Peyer's patch (tissue), 4 donors: Measurements from ENCODE around the gene DNAJB12. TPM values are rescaled to one million over a fixed set of nuclear protein-coding genes. Genes with fewer than 3 reads are reported as not detected.

Experiments
- DNase-seq, 3 donors: peaks; one replicate each; pipeline ENCODE4 v3.0.0-alpha.2; 2017 to 2019
- H3K27ac ChIP-seq, 4 donors: fragments of 200-600 bp; sonication (generic); one replicate each; pipeline ENCODE4 v1.5.1; 2016 to 2019
- H3K27me3 ChIP-seq, 2 donors: fragments of 200-600 bp; sonication (generic); one replicate each; pipeline ENCODE4 v1.5.1; 2019
- H3K36me3 ChIP-seq, 3 donors: fragments of 200-600 bp; sonication (generic); one replicate each; pipeline ENCODE4 v1.5.1; 2016 to 2019
- H3K4me1 ChIP-seq, 4 donors: fragments of 200-600 bp; sonication (generic); one replicate each; pipeline ENCODE4 v1.5.1; 2016 to 2019
- H3K4me3 ChIP-seq, 4 donors: fragments of 200-600 bp; sonication (generic); 1 replicate in 3 of 4; 2 replicates in 1 of 4; pipeline ENCODE4 v1.5.1; 2016 to 2019; ENCODE audit warnings: mild to moderate bottlenecking in 1 of 4
- H3K9me3 ChIP-seq, 4 donors: fragments of 200-600 bp; sonication (generic); one replicate each; pipeline ENCODE4 v1.5.1; 2016 to 2019; ENCODE audit warnings: mild to moderate bottlenecking in 1 of 4
- POLR2A ChIP-seq, 2 donors: fragments of 450-650 bp; IDR thresholded peaks; one replicate each; pipeline ENCODE4 v1.5.1; 2017; ENCODE audit warnings: antibody characterized with exemption in 2 of 2, mild to moderate bottlenecking in 2 of 2, moderate library complexity in 2 of 2
- small RNA-seq, 2 donors: library from RNA; depleted of rRNA; stranded (forward); fragments of <200 nt; gene quantifications; one replicate each; pipeline ENCODE3, GENCODE V24; 2016
- total RNA-seq, 4 donors: library from RNA; depleted of rRNA; stranded (reverse); fragments of >200 nt; gene quantifications; one replicate each; pipeline ENCODE4 v1.1.0, GENCODE V29; 2016
- TF ChIP-seq, protein P1 (sequence below), 6 experiments: fragments of 450-650 bp in 4 of 6; fragments of 200-600 bp in 2 of 6; sonication (generic) in 1 of 6; IDR thresholded peaks; one replicate each; pipeline ENCODE4 v1.5.1; 2017 to 2019; ENCODE audit warnings: antibody characterized with exemption in 6 of 6, mild to moderate bottlenecking in 3 of 6, moderate library complexity in 1 of 6

DNAJB12 gene
- total RNA-seq, 4 donors from 2014 or later, result 33.0 to 54.1 (median 47.2) TPM

DNA sequence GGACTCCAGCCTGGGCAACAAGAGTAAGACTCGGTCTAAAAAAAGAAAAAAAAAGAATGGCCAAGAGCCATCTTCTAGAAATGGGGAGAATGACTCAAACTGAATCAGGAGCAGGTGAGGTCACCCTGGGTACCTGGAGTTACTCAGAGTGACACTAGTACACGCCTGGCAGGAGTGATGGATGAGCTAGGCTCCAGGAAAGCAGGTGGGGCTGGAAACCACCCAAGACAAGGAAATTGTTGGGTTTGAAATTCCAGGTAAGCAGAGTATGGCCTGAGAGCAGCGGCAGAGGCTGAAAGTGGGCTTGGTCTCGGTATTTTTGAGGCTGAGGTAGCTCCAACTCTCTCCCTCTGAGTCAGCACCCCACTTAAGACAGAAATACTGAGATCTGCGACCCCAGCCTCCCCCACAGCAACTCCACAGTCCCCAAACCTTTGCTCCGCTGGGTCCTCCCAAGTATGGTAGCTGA lies 62.5 kb downstream of the DNAJB12 start:
- Histone ChIP-seq H3K27ac (peak overlapping the region in 1 of 4 donors; percentile 25), H3K4me1 (peaks cover 0 to 17% (median 3%) of the 10 kb centered on the region in 4 donors), H3K36me3 (no peaks in the 10 kb centered on the region), H3K27me3 (no peaks in the 10 kb centered on the region), H3K4me3 (no peak overlapping the region), H3K9me3 (no peaks in the 10 kb centered on the region)
- TF ChIP-seq, protein P1, sequence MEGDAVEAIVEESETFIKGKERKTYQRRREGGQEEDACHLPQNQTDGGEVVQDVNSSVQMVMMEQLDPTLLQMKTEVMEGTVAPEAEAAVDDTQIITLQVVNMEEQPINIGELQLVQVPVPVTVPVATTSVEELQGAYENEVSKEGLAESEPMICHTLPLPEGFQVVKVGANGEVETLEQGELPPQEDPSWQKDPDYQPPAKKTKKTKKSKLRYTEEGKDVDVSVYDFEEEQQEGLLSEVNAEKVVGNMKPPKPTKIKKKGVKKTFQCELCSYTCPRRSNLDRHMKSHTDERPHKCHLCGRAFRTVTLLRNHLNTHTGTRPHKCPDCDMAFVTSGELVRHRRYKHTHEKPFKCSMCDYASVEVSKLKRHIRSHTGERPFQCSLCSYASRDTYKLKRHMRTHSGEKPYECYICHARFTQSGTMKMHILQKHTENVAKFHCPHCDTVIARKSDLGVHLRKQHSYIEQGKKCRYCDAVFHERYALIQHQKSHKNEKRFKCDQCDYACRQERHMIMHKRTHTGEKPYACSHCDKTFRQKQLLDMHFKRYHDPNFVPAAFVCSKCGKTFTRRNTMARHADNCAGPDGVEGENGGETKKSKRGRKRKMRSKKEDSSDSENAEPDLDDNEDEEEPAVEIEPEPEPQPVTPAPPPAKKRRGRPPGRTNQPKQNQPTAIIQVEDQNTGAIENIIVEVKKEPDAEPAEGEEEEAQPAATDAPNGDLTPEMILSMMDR (IDR thresholded peaks at IDR 0.05), result no peak
- TF ChIP-seq POLR2A (IDR thresholded peaks at IDR 0.05), result no peak
- peak in 2 of 3 donors; percentile 50 to 72 for DNase-seq

DNA sequence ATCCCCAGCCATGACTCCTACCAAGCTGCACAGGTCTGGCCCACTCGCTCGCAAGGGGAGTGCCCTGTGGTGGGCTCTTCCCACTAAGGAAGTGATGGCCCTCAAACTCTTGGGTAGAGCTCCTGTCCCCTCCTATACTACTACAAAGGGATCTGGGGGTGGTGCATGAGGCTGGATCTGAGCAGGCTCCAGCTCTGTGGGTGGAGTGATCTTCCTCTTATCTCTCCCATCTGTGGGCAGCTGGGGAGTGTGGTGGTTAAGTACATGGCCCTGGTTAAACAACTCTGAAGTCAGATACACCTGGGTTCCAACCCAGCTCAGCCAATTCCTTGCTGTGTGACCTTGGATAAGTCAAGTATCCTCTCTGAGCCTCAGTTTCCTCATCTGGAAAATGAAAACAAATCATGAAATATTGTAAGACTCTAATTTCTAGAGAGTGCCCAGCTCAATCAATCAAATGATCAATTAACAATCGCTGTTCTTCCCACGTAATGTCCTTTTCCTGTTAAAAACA lies 63.6 kb downstream of the DNAJB12 start:
- H3K4me1 ChIP-seq, result peaks cover 0 to 11% (median 2%) of the 10 kb centered on the region in 4 donors
- no peak overlapping the region for H3K4me3 ChIP-seq
- no peak overlapping the region for H3K27ac ChIP-seq
- H3K36me3 ChIP-seq, result no peaks in the 10 kb centered on the region
- no peak for DNase-seq
- H3K27me3 ChIP-seq, result no peaks in the 10 kb centered on the region
- no peaks in the 10 kb centered on the region for H3K9me3 ChIP-seq
- TF ChIP-seq, protein P1 (IDR thresholded peaks at IDR 0.05), result no peak
- no peak for TF ChIP-seq POLR2A (IDR thresholded peaks at IDR 0.05)

DNA sequence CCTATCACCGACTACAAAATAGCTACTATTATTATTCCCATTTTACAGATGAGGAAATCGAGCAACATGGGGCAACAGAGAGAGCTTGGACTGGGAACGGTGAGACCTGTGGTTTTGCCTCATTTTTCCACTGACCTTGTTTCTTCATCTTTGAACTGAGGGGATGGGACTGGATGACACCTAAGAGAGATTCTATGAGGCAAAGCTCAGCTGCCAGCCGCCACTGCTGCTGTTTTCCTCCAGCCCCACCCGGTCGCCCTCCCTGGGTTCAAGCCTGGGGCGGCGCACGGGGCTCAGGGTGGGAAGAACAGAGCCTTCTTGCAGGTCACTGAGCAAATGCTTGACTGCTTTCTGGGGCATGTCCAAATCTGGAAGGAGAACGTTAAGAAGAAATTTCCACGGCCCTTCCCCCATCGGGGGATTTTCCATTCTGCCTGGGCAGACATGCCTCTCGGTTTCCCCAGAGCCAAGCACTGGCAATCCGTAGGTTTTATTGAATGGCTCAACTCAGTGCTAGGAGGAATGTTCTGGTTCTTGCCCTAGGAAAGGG lies 68.7 kb downstream of the DNAJB12 start:
- DNase-seq, result no peak
- TF ChIP-seq, protein P1 (IDR thresholded peaks at IDR 0.05), result no peak
- TF ChIP-seq POLR2A (IDR thresholded peaks at IDR 0.05), result no peak

DNA sequence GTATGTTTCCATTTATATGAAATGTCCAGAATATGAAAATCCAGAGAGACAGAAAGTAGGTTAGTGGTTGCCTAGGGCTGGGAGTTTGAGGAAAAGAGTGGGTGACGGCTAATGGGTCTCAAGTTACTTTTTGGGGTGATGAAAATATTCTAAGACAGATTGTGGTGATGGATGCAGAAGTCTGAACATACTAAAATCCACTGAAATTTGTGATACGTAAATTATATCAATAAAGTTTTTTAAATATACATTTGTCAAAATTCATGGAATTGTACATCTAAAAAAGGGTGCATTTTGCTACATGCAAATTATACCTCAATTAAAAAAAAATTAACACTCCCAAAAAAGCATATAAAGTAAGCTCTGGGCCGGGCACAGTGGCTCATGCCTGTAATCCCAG lies 71.6 kb downstream of the DNAJB12 start:
- peaks cover 0 to 10% (median 5%) of the 10 kb centered on the region in 4 donors for H3K4me1 ChIP-seq
- no peak overlapping the region for H3K27ac ChIP-seq
- DNase-seq, result no peak
- no peak overlapping the region for H3K4me3 ChIP-seq
- no peaks in the 10 kb centered on the region for H3K27me3 ChIP-seq
- no peaks in the 10 kb centered on the region for H3K36me3 ChIP-seq
- TF ChIP-seq, protein P1 (IDR thresholded peaks at IDR 0.05), result no peak
- TF ChIP-seq POLR2A (IDR thresholded peaks at IDR 0.05), result no peak
- no peaks in the 10 kb centered on the region for H3K9me3 ChIP-seq

More for the DNA sequence above, 68.7 kb downstream of the DNAJB12 start:
- Histone ChIP-seq H3K9me3 (no peaks in the 10 kb centered on the region), H3K4me3 (no peak overlapping the region), H3K27me3 (no peaks in the 10 kb centered on the region), H3K36me3 (no peaks in the 10 kb centered on the region), H3K27ac (peak overlapping the region in 1 of 4 donors; percentile 44), H3K4me1 (peaks cover 0 to 10% (median 6%) of the 10 kb centered on the region in 4 donors)

Small RNA genes within 50 kb of the gene (small RNA-seq; reads per million reads assigned to genes)
- gene RNU6-805P, result 0 reads per million in 2 donors

Other genes starting within 250 kb of the DNAJB12 start
- 10 to 100 TPM; 55.0 to 73.4 (median 60.6) TPM for gene ANAPC16, start 138.9 kb downstream of the DNAJB12 start, total RNA-seq
- 10 to 100 TPM in 3 of 4 donors, 1 to 10 TPM in 1; 9.7 to 48.7 (median 21.5) TPM for gene ASCC1, start 138.6 kb downstream of the DNAJB12 start, total RNA-seq
- 100 to 1,000 TPM in 3 of 4 donors, 10 to 100 TPM in 1; 80.6 to 275 (median 123) TPM for gene DDIT4, start 81.0 kb downstream of the DNAJB12 start, total RNA-seq